T-helper 2 cell treated with Interferon-gamma antibody and Interleukin-4, amounts not matched to agents 100 ng/mL and 5 ng/mL, for 36 hours (primary cell): ENCODE data around the gene HIVEP1. TPM values are rescaled to one million over a fixed set of nuclear protein-coding genes. Genes with fewer than 3 reads are reported as not detected.

ENCODE experiments used
- total RNA-seq: library from RNA; stranded (reverse); gene quantifications from 2 replicates; pipeline ENCODE4 v1.2.3, GENCODE V29; 2022

HIVEP1 gene
- total RNA-seq, 1 donor from 2014 or later: 18.1 TPM

Other genes starting within 250 kb of the HIVEP1 start
- gene ADTRP, start 233.5 kb upstream of the HIVEP1 start, total RNA-seq: 0.39 TPM in 2 replicates